IMR-90 (cell line): ENCODE data around the gene CEP128. TPM values are rescaled to one million over a fixed set of nuclear protein-coding genes. Genes with fewer than 3 reads are reported as not detected.

Source experiments
- ATAC-seq: fragments of 200-7000 bp; cut with Tn5 transposase; 2 replicates; pipeline ENCODE4 v1.9.1; 2020; ENCODE audit warnings: low read depth, mild to moderate bottlenecking, moderate library complexity
- BruUV-seq: library from RNA; stranded (reverse); fragments of 400-500 nt; replicated peaks from 2 replicates; lab custom pipeline; 2021; lab: Mats Ljungman, UMichigan
- CTCF ChIA-PET: fragments of 300-600 bp; formaldehyde crosslinking; extraction: SDS; loops from one replicate; lab custom pipeline; 2021; ENCODE audit warnings: antibody characterized with exemption; lab: Yijun Ruan, JAX
- POLR2A ChIA-PET: fragments of 300-600 bp; sonication (Branson Sonifier 250); formaldehyde crosslinking; loops from one replicate; lab custom pipeline; 2022; ENCODE audit warnings: antibody characterized with exemption; ENCODE audit not compliant: unreplicated experiment; lab: Charles Lee
- DNase-seq: peaks from one replicate; pipeline ENCODE4 v3.0.0; 2013
- H2AFZ ChIP-seq: replicated peaks from 2 replicates; pipeline ENCODE3; 2013; ENCODE audit warnings: low read length, mild to moderate bottlenecking; ENCODE audit not compliant: poor library complexity
- H2AK5ac ChIP-seq: 2 replicates; pipeline ENCODE4 v1.6.1; 2013; ENCODE audit warnings: low read depth, low read length, inconsistent platforms
- H2AK9ac ChIP-seq: replicated peaks from 2 replicates; pipeline ENCODE3; 2013; ENCODE audit warnings: mild to moderate bottlenecking, low read depth, low read length, moderate library complexity; ENCODE audit not compliant: poor library complexity
- H2BK120ac ChIP-seq: 2 replicates; pipeline ENCODE4 v1.6.1; 2013; ENCODE audit warnings: low read depth, low read length, inconsistent platforms
- H2BK15ac ChIP-seq: 3 replicates; pipeline ENCODE4 v1.6.1; 2013; ENCODE audit warnings: low read depth, low read length, inconsistent platforms
- H2BK20ac ChIP-seq: 2 replicates; pipeline ENCODE4 v1.6.1; 2013; ENCODE audit warnings: low read depth, mild to moderate bottlenecking, inconsistent platforms, low read length, moderate library complexity
- H2BK5ac ChIP-seq: 2 replicates; pipeline ENCODE4 v1.6.1; 2013; ENCODE audit warnings: mild to moderate bottlenecking, low read depth, low read length, inconsistent platforms; ENCODE audit not compliant: poor library complexity, severe bottlenecking
- H3K14ac ChIP-seq: replicated peaks from 2 replicates; pipeline ENCODE4 v1.6.1; 2013; ENCODE audit warnings: low read depth, low read length, inconsistent platforms
- H3K18ac ChIP-seq: 2 replicates; pipeline ENCODE4 v1.6.1; 2013; ENCODE audit warnings: low read depth, low read length, control low read depth
- H3K23ac ChIP-seq: 2 replicates; pipeline ENCODE4 v1.6.1; 2013; ENCODE audit warnings: low read depth, low read length, inconsistent platforms
- H3K27ac ChIP-seq: 2 replicates; pipeline ENCODE4 v1.5.1; 2013; ENCODE audit warnings: mild to moderate bottlenecking, control low read depth, low read length; ENCODE audit not compliant: insufficient read depth
- H3K27me3 ChIP-seq: 2 replicates; pipeline ENCODE4 v1.6.1; 2013; ENCODE audit warnings: low read length; ENCODE audit not compliant: control insufficient read depth, insufficient read depth
- H3K36me3 ChIP-seq: 2 replicates; pipeline ENCODE4 v1.6.1; 2013; ENCODE audit warnings: low read length, mixed read lengths; ENCODE audit not compliant: control insufficient read depth, insufficient read depth
- H3K4ac ChIP-seq: 2 replicates; pipeline ENCODE4 v1.6.1; 2013; ENCODE audit warnings: low read depth, low read length, inconsistent platforms
- H3K4me1 ChIP-seq: 2 replicates; pipeline ENCODE4 v1.6.1; 2013; ENCODE audit warnings: low read length, mixed read lengths; ENCODE audit not compliant: control insufficient read depth, insufficient read depth
- H3K4me2 ChIP-seq: 2 replicates; pipeline ENCODE4 v1.6.1; 2013; ENCODE audit warnings: low read depth, mild to moderate bottlenecking, control low read depth, low read length, moderate library complexity
- H3K4me3 ChIP-seq: 2 replicates; pipeline ENCODE4 v1.5.1; 2013; ENCODE audit warnings: low read depth, mild to moderate bottlenecking, control low read depth, low read length, moderate library complexity; ENCODE audit not compliant: insufficient read depth
- H3K56ac ChIP-seq: 2 replicates; pipeline ENCODE4 v1.6.1; 2013; ENCODE audit warnings: low read length, inconsistent platforms; ENCODE audit not compliant: insufficient read depth; ENCODE audit errors: extremely low read depth
- H3K79me1 ChIP-seq, 2 experiments: 2 replicates each; pipeline ENCODE4 v1.6.1; 2013; ENCODE audit warnings: low read length in 2 of 2, inconsistent platforms in 1 of 2, low read depth in 1 of 2
- H3K9ac ChIP-seq: 2 replicates; pipeline ENCODE4 v1.6.1; 2013; ENCODE audit warnings: low read depth, low read length, control low read depth
- H3K9me1 ChIP-seq: 2 replicates; pipeline ENCODE4 v1.6.1; 2013; ENCODE audit warnings: low read length, inconsistent platforms; ENCODE audit not compliant: insufficient read depth
- H3K9me3 ChIP-seq: 2 replicates; pipeline ENCODE4 v1.6.1; 2013; ENCODE audit warnings: low read length; ENCODE audit not compliant: control insufficient read depth, insufficient read depth
- H4K20me1 ChIP-seq: 2 replicates; pipeline ENCODE4 v1.6.1; 2013; ENCODE audit warnings: low read length, inconsistent platforms; ENCODE audit not compliant: insufficient read depth
- H4K5ac ChIP-seq: 2 replicates; pipeline ENCODE4 v1.6.1; 2013; ENCODE audit warnings: mild to moderate bottlenecking, low read depth, low read length, control low read depth
- H4K8ac ChIP-seq, 2 experiments: 2 replicates each; pipeline ENCODE4 v1.6.1; 2013; ENCODE audit warnings: low read depth in 2 of 2, low read length in 2 of 2, control low read depth in 1 of 2, inconsistent platforms in 1 of 2
- H4K91ac ChIP-seq: 2 replicates; pipeline ENCODE4 v1.6.1; 2013; ENCODE audit warnings: low read depth, low read length, inconsistent platforms; ENCODE audit not compliant: insufficient read depth
- CEBPB ChIP-seq: IDR thresholded peaks from 2 replicates; pipeline ENCODE4 v1.6.1; 2012; ENCODE audit warnings: low read depth, low read length, improper control_type of control experiment
- CHD1 ChIP-seq: IDR thresholded peaks from 2 replicates; pipeline ENCODE4 v1.6.1; 2012; ENCODE audit warnings: low read depth, low read length, improper control_type of control experiment
- ELK1 ChIP-seq: fragments of 150-350 bp; IDR thresholded peaks from 2 replicates; pipeline ENCODE4 v1.6.1; 2016; ENCODE audit warnings: low read depth, mild to moderate bottlenecking, low read length, moderate library complexity, borderline replicate concordance
- MAFK ChIP-seq: IDR thresholded peaks from 2 replicates; pipeline ENCODE4 v1.6.1; 2012; ENCODE audit warnings: low read depth, low read length, improper control_type of control experiment
- MAZ ChIP-seq: IDR thresholded peaks from 2 replicates; pipeline ENCODE4 v1.6.1; 2012; ENCODE audit warnings: low read depth, mild to moderate bottlenecking, low read length, improper control_type of control experiment, moderate library complexity, borderline replicate concordance
- NFE2L2 ChIP-seq: fragments of 150-350 bp; IDR thresholded peaks from 2 replicates; pipeline ENCODE4 v1.6.1; 2016; ENCODE audit warnings: low read depth, mild to moderate bottlenecking, low read length
- RAD21 ChIP-seq: IDR thresholded peaks from 2 replicates; pipeline ENCODE4 v1.6.1; 2012; ENCODE audit warnings: low read length, improper control_type of control experiment
- RFX5 ChIP-seq: IDR thresholded peaks from 2 replicates; pipeline ENCODE4 v1.8.0; 2012; ENCODE audit warnings: low read depth, mild to moderate bottlenecking, low read length, moderate library complexity
- WGBS, 2 experiments: methylation state at CpG; one replicate each; pipeline versions ENCODE4 v1.1.5 to v1.1.7; 2013; ENCODE audit warnings: missing lambda C conversion rate in 2 of 2; ENCODE audit not compliant: insufficient read length in 1 of 2; ENCODE audit errors: extremely low coverage in 2 of 2; 5-methylcytosine and 5-hydroxymethylcytosine counted together
- dilution Hi-C: fragments of 300-500 bp; cut with HindIII; formaldehyde crosslinking; loops from one replicate; pipeline ENCODE4 v1.14.3; 2018; ENCODE audit warnings: low sequenced_read_pairs; ENCODE audit not compliant: unreplicated experiment
- in situ Hi-C: fragments of 300-500 bp; cut with MboI; formaldehyde crosslinking; loops from 3 replicates; pipeline ENCODE4 v1.14.3; 2019; ENCODE audit warnings: low sequenced_read_pairs, inconsistent platforms, mixed read lengths
- intact Hi-C: fragments of 100-400 bp; cut with micrococcal nuclease; formaldehyde crosslinking; loops from 2 replicates; pipeline ENCODE4 v1.10.0; 2022
- polyA plus RNA-seq, 3 experiments: library from polyadenylated mRNA; depleted of rRNA; stranded (reverse); fragments of >200 nt; gene quantifications; 2 replicates each; pipeline ENCODE4 v1.2.3, GENCODE V29; 2012; ENCODE audit warnings: low replicate concordance in 1 of 3
- total RNA-seq: library from RNA; depleted of rRNA; stranded (reverse); fragments of >200 nt; gene quantifications from 2 replicates; pipeline ENCODE4 v1.2.3, GENCODE V29; 2012
- TF ChIP-seq, protein P1 (sequence below): fragments of 150-350 bp; IDR thresholded peaks from 2 replicates; pipeline ENCODE4 v1.6.1; 2017; ENCODE audit warnings: mild to moderate bottlenecking, antibody characterized with exemption, low read length, low read depth
- TF ChIP-seq, protein P2 (sequence below): conservative IDR thresholded peaks from 2 replicates; pipeline ENCODE4 v1.5.1; 2012; ENCODE audit warnings: mild to moderate bottlenecking, low read depth, low read length, improper control_type of control experiment

Gene CEP128
- total and polyA plus RNA-seq, 2 of the 4 experiments (the other 2 are of a cell fraction): 1.9 to 5.7 TPM

GRCh38 chr14:80965037-80965436, 23.5 kb upstream of the CEP128 start (continued):
- TF ChIP-seq, protein P1, sequence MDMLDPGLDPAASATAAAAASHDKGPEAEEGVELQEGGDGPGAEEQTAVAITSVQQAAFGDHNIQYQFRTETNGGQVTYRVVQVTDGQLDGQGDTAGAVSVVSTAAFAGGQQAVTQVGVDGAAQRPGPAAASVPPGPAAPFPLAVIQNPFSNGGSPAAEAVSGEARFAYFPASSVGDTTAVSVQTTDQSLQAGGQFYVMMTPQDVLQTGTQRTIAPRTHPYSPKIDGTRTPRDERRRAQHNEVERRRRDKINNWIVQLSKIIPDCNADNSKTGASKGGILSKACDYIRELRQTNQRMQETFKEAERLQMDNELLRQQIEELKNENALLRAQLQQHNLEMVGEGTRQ: no peak

DNA sequence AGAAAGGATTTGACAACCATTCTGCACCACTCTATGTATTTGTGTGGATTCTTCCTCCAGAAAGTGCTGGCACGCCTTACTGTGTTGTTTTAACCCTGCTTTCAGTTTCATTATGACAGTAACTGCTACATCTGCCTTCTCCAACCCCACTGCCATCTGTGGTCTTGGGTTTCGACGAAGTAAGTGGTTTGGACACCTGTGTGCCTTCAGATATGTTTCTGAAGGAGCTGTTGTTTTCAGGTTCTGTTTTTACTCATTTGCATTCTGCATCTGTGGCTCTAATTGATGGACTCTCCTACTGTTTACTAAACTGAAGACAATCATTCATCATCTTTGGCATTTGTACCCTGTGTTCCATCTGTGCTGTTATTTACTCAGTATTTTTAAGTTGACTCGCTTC, 18.0 kb upstream of the CEP128 start:
- Histone ChIP-seq H3K9ac (no peak overlapping the region), H3K4me3 (peak overlapping the region; percentile 36; the same call in 1 of the 2 replicates), H3K9me1 (no peaks in the 10 kb centered on the region), H3K18ac (no peak overlapping the region), H3K9me3 (no peaks in the 10 kb centered on the region), H3K36me3 (no peaks in the 10 kb centered on the region), H2BK5ac (no peak overlapping the region), H3K79me1 (no peaks in the 10 kb centered on the region), H3K27ac (no peak overlapping the region), H4K91ac (no peak overlapping the region), H2BK120ac (no peak overlapping the region), H3K4me2 (peak overlapping the region; percentile 82), H3K14ac (no peak overlapping the region), H2BK20ac (no peak overlapping the region), H2BK15ac (no peak overlapping the region), H3K27me3 (peaks cover 25% of the 10 kb centered on the region), H3K23ac (no peak overlapping the region), H3K4ac (no peak overlapping the region), H3K56ac (no peak overlapping the region), H3K4me1 (no peaks in the 10 kb centered on the region), H4K20me1 (no peaks in the 10 kb centered on the region), H4K8ac (no peak overlapping the region), H2AK5ac (no peak overlapping the region), H2AFZ (no peak overlapping the region), H4K5ac (no peak overlapping the region), H2AK9ac (no peak overlapping the region)
- WGBS, 2 experiments: no CpG with 5 or more reads among the region's 4 CpGs
- CTCF ChIA-PET: no interaction called here
- no peak for ATAC-seq
- TF ChIP-seq CEBPB: no peak
- TF ChIP-seq NFE2L2: no peak
- TF ChIP-seq RAD21: no peak
- no peak for TF ChIP-seq MAFK
- TF ChIP-seq ELK1: no peak
- TF ChIP-seq MAZ: no peak
- TF ChIP-seq, protein P2, sequence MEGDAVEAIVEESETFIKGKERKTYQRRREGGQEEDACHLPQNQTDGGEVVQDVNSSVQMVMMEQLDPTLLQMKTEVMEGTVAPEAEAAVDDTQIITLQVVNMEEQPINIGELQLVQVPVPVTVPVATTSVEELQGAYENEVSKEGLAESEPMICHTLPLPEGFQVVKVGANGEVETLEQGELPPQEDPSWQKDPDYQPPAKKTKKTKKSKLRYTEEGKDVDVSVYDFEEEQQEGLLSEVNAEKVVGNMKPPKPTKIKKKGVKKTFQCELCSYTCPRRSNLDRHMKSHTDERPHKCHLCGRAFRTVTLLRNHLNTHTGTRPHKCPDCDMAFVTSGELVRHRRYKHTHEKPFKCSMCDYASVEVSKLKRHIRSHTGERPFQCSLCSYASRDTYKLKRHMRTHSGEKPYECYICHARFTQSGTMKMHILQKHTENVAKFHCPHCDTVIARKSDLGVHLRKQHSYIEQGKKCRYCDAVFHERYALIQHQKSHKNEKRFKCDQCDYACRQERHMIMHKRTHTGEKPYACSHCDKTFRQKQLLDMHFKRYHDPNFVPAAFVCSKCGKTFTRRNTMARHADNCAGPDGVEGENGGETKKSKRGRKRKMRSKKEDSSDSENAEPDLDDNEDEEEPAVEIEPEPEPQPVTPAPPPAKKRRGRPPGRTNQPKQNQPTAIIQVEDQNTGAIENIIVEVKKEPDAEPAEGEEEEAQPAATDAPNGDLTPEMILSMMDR: no peak
- TF ChIP-seq CHD1: no peak
- TF ChIP-seq RFX5: no peak
- TF ChIP-seq, protein P1: no peak
- BruUV-seq: no TSS peak
- DNase-seq: no peak
- in situ Hi-C loops (no loop called here), intact Hi-C loops (no loop called here), dilution Hi-C loops (no loop called here)
- POLR2A ChIA-PET: interaction anchor here (0.6 kb wide), 1 partner anchor 8 kb away, joined by 8 read pairs; no protein-coding TSS in a partner anchor
